Left forelimb (tissue), 1 donor: ENCODE data around the gene NXF2B.
A peak's percentile ranks its signal among the peaks of the same experiment; 100 is the strongest.
"Not testable (repeated sequence)": the region's sequence is repeated elsewhere in the genome, so short reads cannot be mapped to it uniquely, and the experiment has no call there.

Source experiments
- DNase-seq: peaks from one replicate; pipeline ENCODE4 v3.0.0-alpha.2; 2018; ENCODE audit warnings: low spot score

The NXF2B gene

DNA sequence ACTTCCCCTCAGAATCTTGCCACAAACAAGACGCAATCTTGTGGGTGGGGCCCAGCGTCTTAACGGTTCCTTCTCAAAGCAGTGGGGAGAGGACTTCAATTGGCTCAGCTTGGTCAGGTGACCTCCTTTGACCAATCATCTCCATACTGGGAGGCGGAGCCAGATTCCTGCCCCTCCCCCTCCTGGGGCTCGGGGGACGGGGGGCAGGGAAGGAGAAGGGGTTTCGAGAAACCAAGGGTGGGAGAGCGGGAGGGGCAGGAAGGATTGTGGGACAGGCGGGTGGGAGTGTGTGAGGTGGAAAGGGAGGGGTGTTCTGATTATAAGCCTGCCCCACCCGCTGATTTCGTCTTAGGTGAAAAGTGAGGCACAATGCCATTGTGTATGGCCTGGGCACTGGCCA lies at the start of gene NXF2B:
Gene NXF2B (minus strand): TSS at position 101 of the 400 bp plus-strand sequence. CDS start 59,972 bp downstream, outside the sequence.
- not testable (repeated sequence) for DNase-seq

DNA sequence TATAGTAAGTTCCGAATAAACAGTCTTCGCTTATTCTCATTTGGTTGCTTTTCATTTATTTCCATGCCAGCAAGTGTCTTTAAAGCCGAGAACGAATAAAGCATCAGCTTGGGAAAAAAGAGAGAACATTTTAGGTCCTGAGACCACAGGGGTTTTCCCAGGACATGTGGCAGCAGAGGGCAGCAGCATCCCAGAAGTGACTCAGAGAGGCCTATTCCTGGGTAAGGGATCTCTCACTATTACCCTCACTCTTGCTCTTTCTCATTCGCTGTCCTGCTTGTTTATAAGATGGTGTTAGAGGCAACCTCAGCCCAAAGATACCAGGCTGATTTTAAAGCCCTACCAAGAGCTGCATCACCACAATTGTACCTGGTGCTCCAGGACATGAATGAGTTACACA lies 39.0 kb upstream of the NXF2B start:
- not testable (repeated sequence) for DNase-seq

- not testable (repeated sequence) for DNase-seq
Measured at GRCh38 chrX:102471762-102472220, 32.0 kb upstream of the NXF2B start, which contains the start of gene TCP11X2. TCP11X2 (minus strand) TSS chrX:102471812.

- DNase-seq, result not testable (repeated sequence)
Measured at GRCh38 chrX:102470215-102470614, 30.4 kb upstream of the NXF2B start.

DNA sequence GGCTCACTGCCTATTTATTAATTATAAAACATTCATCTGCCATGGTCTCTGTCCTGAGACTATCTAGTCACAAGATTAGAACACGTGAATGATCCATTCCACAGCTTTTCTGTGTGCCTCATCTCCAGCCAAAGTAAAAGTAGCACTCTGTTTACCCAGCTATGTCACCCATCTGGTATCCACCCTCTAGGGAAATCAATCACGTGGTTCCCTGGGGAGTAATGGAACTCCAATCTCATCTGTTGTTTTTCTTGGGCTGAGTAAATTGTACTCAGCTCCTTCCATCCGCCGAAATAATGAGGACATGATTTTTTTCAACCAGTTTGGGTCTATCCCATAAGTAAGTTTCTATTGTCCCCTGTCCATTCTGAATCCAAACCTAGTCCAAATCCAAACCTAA lies 18.8 kb upstream of the NXF2B start:
- not testable (repeated sequence) for DNase-seq

- not testable (repeated sequence) for DNase-seq
Measured at GRCh38 chrX:102414493-102414892, 25.3 kb downstream of the NXF2B start.

- peak; percentile 41 for DNase-seq
Measured at GRCh38 chrX:102345916-102346315, 93.9 kb downstream of the NXF2B start.

- DNase-seq, result no peak
Measured at GRCh38 chrX:102341867-102342266, 97.9 kb downstream of the NXF2B start.

DNA sequence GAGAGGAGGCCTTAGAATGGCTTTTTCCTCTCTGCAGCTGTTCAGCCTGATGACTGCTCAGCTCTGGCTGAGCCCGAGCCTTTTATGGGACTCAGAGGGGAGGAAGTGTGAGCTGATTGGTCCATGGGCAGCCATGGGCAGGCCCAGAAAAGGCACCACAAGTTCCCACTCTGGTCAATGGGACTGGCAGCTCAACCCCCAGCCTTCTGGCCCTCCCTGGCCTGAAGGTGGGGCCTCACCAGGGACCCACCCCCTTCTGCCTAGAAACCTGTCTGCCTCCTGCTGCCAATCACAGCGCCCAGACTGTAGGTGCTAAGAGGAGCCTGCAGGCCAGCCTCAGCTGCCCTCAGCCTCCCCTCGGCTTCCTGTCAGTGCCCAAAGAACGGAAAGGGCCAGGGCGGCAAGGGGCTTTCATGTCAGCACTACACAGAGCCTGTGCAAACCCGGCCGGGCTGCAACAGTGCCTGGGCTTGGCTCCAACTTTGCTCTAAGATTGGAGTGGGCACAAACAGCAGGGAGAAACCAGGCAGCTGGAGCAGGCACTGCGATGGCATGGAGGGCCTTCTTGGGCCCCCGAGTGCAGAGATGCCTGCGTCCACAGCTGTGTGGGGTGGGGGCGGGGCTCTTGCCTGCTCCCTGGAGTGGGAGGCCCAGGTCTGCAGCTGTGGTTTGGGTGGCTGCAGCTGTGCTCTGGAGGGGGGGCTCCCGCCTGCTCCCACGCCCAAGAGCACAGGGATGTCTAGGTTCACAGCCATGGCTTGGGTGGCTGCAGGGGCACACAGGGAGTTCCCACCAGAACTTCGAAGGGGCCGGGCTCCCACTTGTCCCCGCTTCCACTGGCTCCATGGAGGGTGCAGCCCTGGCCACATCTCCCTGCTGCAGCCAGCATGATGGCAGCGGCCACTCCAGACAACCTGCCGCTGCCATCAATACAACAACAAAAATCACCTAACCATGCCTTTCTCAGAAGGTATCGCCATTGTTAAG lies 100.2 kb downstream of the NXF2B start:
- no peak for DNase-seq

GRCh38 chrX:102338162-102338561 lies 101.6 kb downstream of the NXF2B start:
- no peak for DNase-seq
